Measurements from ENCODE around the gene ATXN7L2. TPM values are rescaled to one million over a fixed set of nuclear protein-coding genes. Genes with fewer than 3 reads are reported as not detected.

The ATXN7L2 gene
- total RNA-seq, 1 donor from 2014 or later: 0.90 TPM

- DNase-seq (ENCODE audit: low read depth in 2 of 2): no peak
These were observed 8.4 kb upstream of the ATXN7L2 start for GRCh38 chr1:109475261-109475660.

- no peak for DNase-seq (ENCODE audit: low read depth in 2 of 2)
These were observed 6.9 kb upstream of the ATXN7L2 start for GRCh38 chr1:109476825-109477224.

- no peak for DNase-seq (ENCODE audit: low read depth in 2 of 2)
These were observed 5.9 kb upstream of the ATXN7L2 start for GRCh38 chr1:109477821-109478220.

- no peak for DNase-seq (ENCODE audit: low read depth in 2 of 2)
These were observed 4.9 kb upstream of the ATXN7L2 start for GRCh38 chr1:109478806-109479205.

GRCh38 chr1:109479311-109479710 is 4.4 kb upstream of the ATXN7L2 start:
- DNase-seq (ENCODE audit: low read depth in 2 of 2): no peak

- no peak for DNase-seq (ENCODE audit: low read depth in 2 of 2)
These were observed 3.8 kb upstream of the ATXN7L2 start for GRCh38 chr1:109479901-109480300.

- DNase-seq (ENCODE audit: low read depth in 2 of 2): no peak
These were observed 2.1 kb upstream of the ATXN7L2 start for GRCh38 chr1:109481646-109482045.

- DNase-seq (ENCODE audit: low read depth in 2 of 2): no peak
These were observed 1.5 kb upstream of the ATXN7L2 start for GRCh38 chr1:109482242-109482641.

- no peak for DNase-seq (ENCODE audit: low read depth in 2 of 2)
These were observed 674 bp upstream of the ATXN7L2 start for GRCh38 chr1:109482791-109483671.

GRCh38 chr1:109484519-109484975 is 842 bp downstream of the ATXN7L2 start:
- no peak for DNase-seq (ENCODE audit: low read depth in 2 of 2)

GRCh38 chr1:109485001-109485400 is 1.3 kb downstream of the ATXN7L2 start:
- DNase-seq (ENCODE audit: low read depth in 2 of 2): no peak

- DNase-seq (ENCODE audit: low read depth in 2 of 2): no peak
These were observed 3.6 kb downstream of the ATXN7L2 start for GRCh38 chr1:109487261-109487660.

GRCh38 chr1:109488201-109488600 is 4.5 kb downstream of the ATXN7L2 start:
- no peak for DNase-seq (ENCODE audit: low read depth in 2 of 2)

- no peak for DNase-seq (ENCODE audit: low read depth in 2 of 2)
These were observed 5.0 kb downstream of the ATXN7L2 start for GRCh38 chr1:109488696-109489095.

- peak; percentile 27 to 64 for DNase-seq (ENCODE audit: low read depth in 2 of 2)
These were observed 6.6 kb downstream of the ATXN7L2 start for GRCh38 chr1:109490029-109490933.

GRCh38 chr1:109490934-109491302 is 7.2 kb downstream of the ATXN7L2 start:
- DNase-seq (ENCODE audit: low read depth in 2 of 2): no peak

- DNase-seq (ENCODE audit: low read depth in 2 of 2): no peak
These were observed 7.7 kb downstream of the ATXN7L2 start for GRCh38 chr1:109491372-109491771.

GRCh38 chr1:109492779-109493178 is 9.1 kb downstream of the ATXN7L2 start:
- DNase-seq (ENCODE audit: low read depth in 2 of 2): peak in 1 of 2 donors; percentile 32

- no peak for DNase-seq (ENCODE audit: low read depth in 2 of 2)
These were observed 9.5 kb downstream of the ATXN7L2 start for GRCh38 chr1:109493227-109493626.

GRCh38 chr1:109493805-109494539 is 10.3 kb downstream of the ATXN7L2 start, which contains the start of gene CYB561D1:
CYB561D1 (plus strand) TSS chr1:109494094; CDS start chr1:109494140, 46 bp downstream.
- DNase-seq (ENCODE audit: low read depth in 2 of 2): peak; percentile 61 to 81

GRCh38 chr1:109495738-109496137 is 12.0 kb downstream of the ATXN7L2 start:
- no peak for DNase-seq (ENCODE audit: low read depth in 2 of 2)
